HepG2 (cell line): ENCODE data around the gene CCDC87. TPM values are rescaled to one million over a fixed set of nuclear protein-coding genes. Genes with fewer than 3 reads are reported as not detected.

Experiments
- ATF7 ChIP-seq, 2 experiments: fragments of 450-650 bp in 1 of 2; sonication (generic) in 1 of 2; formaldehyde crosslinking in 1 of 2; IDR thresholded peaks; 2 replicates each; pipeline versions ENCODE4 v1.4.0 to v1.6.1; 2016 to 2020; ENCODE audit warnings: antibody characterized with exemption in 1 of 2, mild to moderate bottlenecking in 1 of 2, missing genetic modification reagents in 1 of 2
- BORCS8-MEF2B ChIP-seq: sonication (generic); formaldehyde crosslinking; IDR thresholded peaks from 2 replicates; pipeline ENCODE4 v1.8.0; 2022; ENCODE audit warnings: mild to moderate bottlenecking, missing genetic modification reagents
- HDAC2 ChIP-seq: sonication (generic); formaldehyde crosslinking; IDR thresholded peaks from 2 replicates; pipeline ENCODE4 v1.4.0; 2020; ENCODE audit warnings: missing genetic modification reagents
- MTF1 ChIP-seq: sonication (generic); formaldehyde crosslinking; IDR thresholded peaks from 2 replicates; pipeline ENCODE4 v1.5.0; 2020; ENCODE audit warnings: missing genetic modification reagents
- MXD4 ChIP-seq: IDR thresholded peaks from 2 replicates; pipeline ENCODE4 v1.6.1; 2016; ENCODE audit warnings: mild to moderate bottlenecking, missing biosample characterization, missing genetic modification reagents
- NBN ChIP-seq: fragments of 450-650 bp; conservative IDR thresholded peaks from 2 replicates; pipeline ENCODE4 v1.6.1; 2017
- PAWR ChIP-seq: sonication (generic); formaldehyde crosslinking; IDR thresholded peaks from 2 replicates; pipeline ENCODE4 v1.4.0; 2020; ENCODE audit warnings: missing genetic modification reagents, mild to moderate bottlenecking, borderline replicate concordance
- RCOR2 ChIP-seq: IDR thresholded peaks from 2 replicates; pipeline ENCODE4 v1.6.1; 2016; ENCODE audit warnings: missing biosample characterization, missing genetic modification reagents
- REXO4 ChIP-seq: sonication (generic); formaldehyde crosslinking; IDR thresholded peaks from 2 replicates; pipeline ENCODE4 v1.8.0; 2022; ENCODE audit warnings: missing genetic modification reagents, mild to moderate bottlenecking, borderline replicate concordance
- RFX5 ChIP-seq: IDR thresholded peaks from 2 replicates; pipeline ENCODE4 v1.6.1; 2011; ENCODE audit warnings: low read depth, low read length, improper control_type of control experiment
- ZNF33A ChIP-seq: sonication (generic); formaldehyde crosslinking; IDR thresholded peaks from 2 replicates; pipeline ENCODE4 v1.5.1; 2020; ENCODE audit warnings: missing genetic modification reagents, mild to moderate bottlenecking, moderate library complexity, borderline replicate concordance
- ZNF549 ChIP-seq: sonication (generic); formaldehyde crosslinking; IDR thresholded peaks from 2 replicates; pipeline ENCODE4 v1.5.0; 2020; ENCODE audit warnings: missing genetic modification reagents
- ZNF768 ChIP-seq: sonication (generic); formaldehyde crosslinking; IDR thresholded peaks from 2 replicates; pipeline ENCODE4 v1.4.0; 2020; ENCODE audit warnings: missing genetic modification reagents
- polyA plus RNA-seq, 8 experiments: library from polyadenylated mRNA; depleted of rRNA in 3 of 8; stranded (reverse) in 7 of 8; unstranded in 1 of 8; fragments of >200 nt; fragmentation: Illumina TruSeq in 4 of 8; extraction: Trizol in 4 of 8; gene quantifications; 2 replicates each; pipeline versions ENCODE4 v1.2.1 to v1.2.3, GENCODE V29; 2011 to 2016; ENCODE audit warnings: low read depth in 4 of 8, missing spikeins in 1 of 8, mixed read lengths in 1 of 8; ENCODE audit not compliant: insufficient read depth in 1 of 8
- total RNA-seq, 5 experiments: library from RNA; depleted of rRNA; stranded (reverse); fragments of >200 nt; fragmentation: Illumina TruSeq; extraction: Trizol; gene quantifications; 2 replicates each; pipeline ENCODE4 v1.2.3, GENCODE V29; 2016; ENCODE audit warnings: low read depth in 1 of 5
- TF ChIP-seq, protein P1 (sequence below): sonication (generic); formaldehyde crosslinking; IDR thresholded peaks from 2 replicates; pipeline ENCODE4 v1.4.0; 2020; ENCODE audit warnings: missing genetic modification reagents
- TF ChIP-seq, protein P2 (sequence below): IDR thresholded peaks from 2 replicates; pipeline ENCODE4 v1.6.1; 2016; ENCODE audit warnings: low read depth, missing genetic modification reagents, missing compliant biosample characterization
- TF ChIP-seq, protein P3 (sequence below): sonication (generic); formaldehyde crosslinking; IDR thresholded peaks from 2 replicates; pipeline ENCODE4 v1.4.0; 2020; ENCODE audit warnings: missing genetic modification reagents, borderline replicate concordance

CCDC87 gene
- total and polyA plus RNA-seq, 2 of the 13 experiments (the other 11 are each of a cell fraction or from before 2014, with no cell fraction given) = 0.05 to 0.42 TPM

DNA sequence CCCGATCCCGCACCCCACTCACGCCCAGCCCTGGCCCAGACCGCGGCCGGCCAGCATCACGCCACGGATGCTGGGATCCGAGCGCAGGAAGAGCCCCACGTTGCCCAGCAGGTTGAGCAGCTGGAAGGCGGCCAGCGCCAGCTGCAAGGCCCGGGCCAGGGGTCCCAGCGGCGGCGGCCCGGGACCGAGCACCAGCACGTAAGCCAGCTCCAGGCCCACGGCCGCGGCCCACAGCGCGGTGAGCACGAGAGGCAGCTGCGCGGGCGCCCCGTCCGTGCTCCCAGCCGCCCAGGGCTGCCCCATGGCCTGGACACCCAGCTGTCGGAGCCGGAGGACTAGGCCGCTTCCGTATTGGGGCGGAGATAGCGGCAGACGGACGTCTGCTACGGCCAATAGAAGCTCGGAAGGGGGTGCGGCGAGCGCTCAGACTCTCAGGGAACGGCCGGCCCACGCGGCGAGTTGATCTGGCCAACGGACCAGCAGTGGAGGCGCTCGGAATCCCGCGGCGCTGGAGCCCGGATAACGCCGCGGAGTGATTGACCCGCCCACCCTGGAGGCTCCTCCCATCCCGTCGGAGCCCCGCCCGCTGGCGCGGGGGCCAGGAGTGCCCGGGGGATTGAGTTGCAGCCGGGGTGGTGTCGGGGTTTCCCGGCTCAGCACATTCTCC is 47.0 kb downstream of the CCDC87 start, which contains the start of gene ZDHHC24 (continued):
- TF ChIP-seq, protein P1, sequence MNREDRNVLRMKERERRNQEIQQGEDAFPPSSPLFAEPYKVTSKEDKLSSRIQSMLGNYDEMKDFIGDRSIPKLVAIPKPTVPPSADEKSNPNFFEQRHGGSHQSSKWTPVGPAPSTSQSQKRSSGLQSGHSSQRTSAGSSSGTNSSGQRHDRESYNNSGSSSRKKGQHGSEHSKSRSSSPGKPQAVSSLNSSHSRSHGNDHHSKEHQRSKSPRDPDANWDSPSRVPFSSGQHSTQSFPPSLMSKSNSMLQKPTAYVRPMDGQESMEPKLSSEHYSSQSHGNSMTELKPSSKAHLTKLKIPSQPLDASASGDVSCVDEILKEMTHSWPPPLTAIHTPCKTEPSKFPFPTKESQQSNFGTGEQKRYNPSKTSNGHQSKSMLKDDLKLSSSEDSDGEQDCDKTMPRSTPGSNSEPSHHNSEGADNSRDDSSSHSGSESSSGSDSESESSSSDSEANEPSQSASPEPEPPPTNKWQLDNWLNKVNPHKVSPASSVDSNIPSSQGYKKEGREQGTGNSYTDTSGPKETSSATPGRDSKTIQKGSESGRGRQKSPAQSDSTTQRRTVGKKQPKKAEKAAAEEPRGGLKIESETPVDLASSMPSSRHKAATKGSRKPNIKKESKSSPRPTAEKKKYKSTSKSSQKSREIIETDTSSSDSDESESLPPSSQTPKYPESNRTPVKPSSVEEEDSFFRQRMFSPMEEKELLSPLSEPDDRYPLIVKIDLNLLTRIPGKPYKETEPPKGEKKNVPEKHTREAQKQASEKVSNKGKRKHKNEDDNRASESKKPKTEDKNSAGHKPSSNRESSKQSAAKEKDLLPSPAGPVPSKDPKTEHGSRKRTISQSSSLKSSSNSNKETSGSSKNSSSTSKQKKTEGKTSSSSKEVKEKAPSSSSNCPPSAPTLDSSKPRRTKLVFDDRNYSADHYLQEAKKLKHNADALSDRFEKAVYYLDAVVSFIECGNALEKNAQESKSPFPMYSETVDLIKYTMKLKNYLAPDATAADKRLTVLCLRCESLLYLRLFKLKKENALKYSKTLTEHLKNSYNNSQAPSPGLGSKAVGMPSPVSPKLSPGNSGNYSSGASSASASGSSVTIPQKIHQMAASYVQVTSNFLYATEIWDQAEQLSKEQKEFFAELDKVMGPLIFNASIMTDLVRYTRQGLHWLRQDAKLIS (CRISPR knock-in tag) = no peak
- TF ChIP-seq, protein P2, sequence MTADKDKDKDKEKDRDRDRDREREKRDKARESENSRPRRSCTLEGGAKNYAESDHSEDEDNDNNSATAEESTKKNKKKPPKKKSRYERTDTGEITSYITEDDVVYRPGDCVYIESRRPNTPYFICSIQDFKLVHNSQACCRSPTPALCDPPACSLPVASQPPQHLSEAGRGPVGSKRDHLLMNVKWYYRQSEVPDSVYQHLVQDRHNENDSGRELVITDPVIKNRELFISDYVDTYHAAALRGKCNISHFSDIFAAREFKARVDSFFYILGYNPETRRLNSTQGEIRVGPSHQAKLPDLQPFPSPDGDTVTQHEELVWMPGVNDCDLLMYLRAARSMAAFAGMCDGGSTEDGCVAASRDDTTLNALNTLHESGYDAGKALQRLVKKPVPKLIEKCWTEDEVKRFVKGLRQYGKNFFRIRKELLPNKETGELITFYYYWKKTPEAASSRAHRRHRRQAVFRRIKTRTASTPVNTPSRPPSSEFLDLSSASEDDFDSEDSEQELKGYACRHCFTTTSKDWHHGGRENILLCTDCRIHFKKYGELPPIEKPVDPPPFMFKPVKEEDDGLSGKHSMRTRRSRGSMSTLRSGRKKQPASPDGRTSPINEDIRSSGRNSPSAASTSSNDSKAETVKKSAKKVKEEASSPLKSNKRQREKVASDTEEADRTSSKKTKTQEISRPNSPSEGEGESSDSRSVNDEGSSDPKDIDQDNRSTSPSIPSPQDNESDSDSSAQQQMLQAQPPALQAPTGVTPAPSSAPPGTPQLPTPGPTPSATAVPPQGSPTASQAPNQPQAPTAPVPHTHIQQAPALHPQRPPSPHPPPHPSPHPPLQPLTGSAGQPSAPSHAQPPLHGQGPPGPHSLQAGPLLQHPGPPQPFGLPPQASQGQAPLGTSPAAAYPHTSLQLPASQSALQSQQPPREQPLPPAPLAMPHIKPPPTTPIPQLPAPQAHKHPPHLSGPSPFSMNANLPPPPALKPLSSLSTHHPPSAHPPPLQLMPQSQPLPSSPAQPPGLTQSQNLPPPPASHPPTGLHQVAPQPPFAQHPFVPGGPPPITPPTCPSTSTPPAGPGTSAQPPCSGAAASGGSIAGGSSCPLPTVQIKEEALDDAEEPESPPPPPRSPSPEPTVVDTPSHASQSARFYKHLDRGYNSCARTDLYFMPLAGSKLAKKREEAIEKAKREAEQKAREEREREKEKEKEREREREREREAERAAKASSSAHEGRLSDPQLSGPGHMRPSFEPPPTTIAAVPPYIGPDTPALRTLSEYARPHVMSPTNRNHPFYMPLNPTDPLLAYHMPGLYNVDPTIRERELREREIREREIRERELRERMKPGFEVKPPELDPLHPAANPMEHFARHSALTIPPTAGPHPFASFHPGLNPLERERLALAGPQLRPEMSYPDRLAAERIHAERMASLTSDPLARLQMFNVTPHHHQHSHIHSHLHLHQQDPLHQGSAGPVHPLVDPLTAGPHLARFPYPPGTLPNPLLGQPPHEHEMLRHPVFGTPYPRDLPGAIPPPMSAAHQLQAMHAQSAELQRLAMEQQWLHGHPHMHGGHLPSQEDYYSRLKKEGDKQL (CRISPR knock-in tag) = no peak
- 0 out of 2 replicates have a peak, but pooled peaks have one; percentile 46 for TF ChIP-seq ZNF549 (CRISPR knock-in tag)
- TF ChIP-seq BORCS8-MEF2B (CRISPR knock-in tag) = peak; percentile 62; the same call in 1 of the 2 replicates
- no peak for TF ChIP-seq NBN
- no peak for TF ChIP-seq PAWR
- no peak for TF ChIP-seq REXO4 (CRISPR knock-in tag)
- no peak for TF ChIP-seq RCOR2
- peak; percentile 8; the same call in 1 of the 2 replicates for TF ChIP-seq HDAC2 (CRISPR knock-in tag)
- TF ChIP-seq RFX5 = no peak
- no peak for TF ChIP-seq ZNF768 (CRISPR knock-in tag)
- TF ChIP-seq, protein P3, sequence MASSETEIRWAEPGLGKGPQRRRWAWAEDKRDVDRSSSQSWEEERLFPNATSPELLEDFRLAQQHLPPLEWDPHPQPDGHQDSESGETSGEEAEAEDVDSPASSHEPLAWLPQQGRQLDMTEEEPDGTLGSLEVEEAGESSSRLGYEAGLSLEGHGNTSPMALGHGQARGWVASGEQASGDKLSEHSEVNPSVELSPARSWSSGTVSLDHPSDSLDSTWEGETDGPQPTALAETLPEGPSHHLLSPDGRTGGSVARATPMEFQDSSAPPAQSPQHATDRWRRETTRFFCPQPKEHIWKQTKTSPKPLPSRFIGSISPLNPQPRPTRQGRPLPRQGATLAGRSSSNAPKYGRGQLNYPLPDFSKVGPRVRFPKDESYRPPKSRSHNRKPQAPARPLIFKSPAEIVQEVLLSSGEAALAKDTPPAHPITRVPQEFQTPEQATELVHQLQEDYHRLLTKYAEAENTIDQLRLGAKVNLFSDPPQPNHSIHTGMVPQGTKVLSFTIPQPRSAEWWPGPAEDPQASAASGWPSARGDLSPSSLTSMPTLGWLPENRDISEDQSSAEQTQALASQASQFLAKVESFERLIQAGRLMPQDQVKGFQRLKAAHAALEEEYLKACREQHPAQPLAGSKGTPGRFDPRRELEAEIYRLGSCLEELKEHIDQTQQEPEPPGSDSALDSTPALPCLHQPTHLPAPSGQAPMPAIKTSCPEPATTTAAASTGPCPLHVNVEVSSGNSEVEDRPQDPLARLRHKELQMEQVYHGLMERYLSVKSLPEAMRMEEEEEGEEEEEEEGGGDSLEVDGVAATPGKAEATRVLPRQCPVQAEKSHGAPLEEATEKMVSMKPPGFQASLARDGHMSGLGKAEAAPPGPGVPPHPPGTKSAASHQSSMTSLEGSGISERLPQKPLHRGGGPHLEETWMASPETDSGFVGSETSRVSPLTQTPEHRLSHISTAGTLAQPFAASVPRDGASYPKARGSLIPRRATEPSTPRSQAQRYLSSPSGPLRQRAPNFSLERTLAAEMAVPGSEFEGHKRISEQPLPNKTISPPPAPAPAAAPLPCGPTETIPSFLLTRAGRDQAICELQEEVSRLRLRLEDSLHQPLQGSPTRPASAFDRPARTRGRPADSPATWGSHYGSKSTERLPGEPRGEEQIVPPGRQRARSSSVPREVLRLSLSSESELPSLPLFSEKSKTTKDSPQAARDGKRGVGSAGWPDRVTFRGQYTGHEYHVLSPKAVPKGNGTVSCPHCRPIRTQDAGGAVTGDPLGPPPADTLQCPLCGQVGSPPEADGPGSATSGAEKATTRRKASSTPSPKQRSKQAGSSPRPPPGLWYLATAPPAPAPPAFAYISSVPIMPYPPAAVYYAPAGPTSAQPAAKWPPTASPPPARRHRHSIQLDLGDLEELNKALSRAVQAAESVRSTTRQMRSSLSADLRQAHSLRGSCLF (CRISPR knock-in tag) = no peak
- peak; percentile 64 for TF ChIP-seq MXD4 (CRISPR knock-in tag)
- TF ChIP-seq ZNF33A (CRISPR knock-in tag) = no peak
- TF ChIP-seq ATF7 (IDR thresholded peaks at IDR 0.05) = no peak
- no peak for TF ChIP-seq ATF7 (CRISPR knock-in tag; IDR thresholded peaks at IDR 0.05)
- no peak for TF ChIP-seq MTF1 (CRISPR knock-in tag)
